Measurements from ENCODE around the gene CEP250.

The CEP250 gene

DNA sequence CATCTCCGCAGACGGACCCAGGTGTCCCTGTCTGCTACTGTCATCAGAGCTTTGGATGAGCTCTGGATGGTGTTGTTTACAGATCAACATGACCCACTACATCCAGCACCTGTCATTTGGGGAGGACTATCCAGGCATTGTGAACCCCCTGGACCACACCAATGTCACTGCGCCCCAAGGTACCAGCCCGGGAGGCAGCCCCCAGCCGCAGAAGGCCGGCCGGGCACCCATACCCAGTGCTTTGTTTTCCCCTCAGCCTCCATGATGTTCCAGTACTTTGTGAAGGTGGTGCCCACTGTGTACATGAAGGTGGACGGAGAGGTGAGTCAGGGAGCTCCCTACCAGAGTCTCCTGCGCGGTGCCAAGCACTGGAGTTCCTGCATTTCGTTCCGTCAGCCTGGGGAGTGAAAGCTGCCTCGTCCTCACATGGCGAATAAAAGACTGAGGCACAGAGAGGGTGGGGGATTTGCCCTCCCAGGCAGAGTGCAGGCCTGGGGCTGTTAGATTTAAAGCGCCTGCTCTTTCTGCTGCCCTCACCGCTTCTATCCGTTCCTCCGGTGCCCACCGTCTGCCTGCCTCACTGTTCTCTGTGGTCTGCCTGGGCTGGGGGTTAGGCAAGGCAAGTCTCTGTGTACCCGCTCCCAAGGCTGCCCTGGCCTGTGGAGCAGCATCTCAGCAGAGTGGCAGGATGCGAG is 100.7 kb downstream of the CEP250 start:
- FAIRE-seq = no peak
- no peak for DNase-seq (ENCODE audit: insufficient read length, low spot score)

DNA sequence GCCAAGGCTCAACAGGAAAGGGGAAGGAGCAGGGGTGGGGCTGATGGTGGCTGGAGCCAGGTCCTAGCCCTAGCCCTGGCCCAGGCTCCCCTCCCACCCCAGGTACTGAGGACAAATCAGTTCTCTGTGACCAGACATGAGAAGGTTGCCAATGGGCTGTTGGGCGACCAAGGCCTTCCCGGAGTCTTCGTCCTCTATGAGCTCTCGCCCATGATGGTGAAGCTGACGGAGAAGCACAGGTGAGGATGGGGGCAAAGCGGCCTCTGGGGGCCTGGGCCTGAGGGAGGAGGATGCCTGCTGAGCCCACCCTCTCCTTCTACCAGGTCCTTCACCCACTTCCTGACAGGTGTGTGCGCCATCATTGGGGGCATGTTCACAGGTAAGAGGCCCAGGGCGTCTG is 101.5 kb downstream of the CEP250 start:
- FAIRE-seq (no peak), DNase-seq (ENCODE audit: insufficient read length, low spot score) (no peak)

DNA sequence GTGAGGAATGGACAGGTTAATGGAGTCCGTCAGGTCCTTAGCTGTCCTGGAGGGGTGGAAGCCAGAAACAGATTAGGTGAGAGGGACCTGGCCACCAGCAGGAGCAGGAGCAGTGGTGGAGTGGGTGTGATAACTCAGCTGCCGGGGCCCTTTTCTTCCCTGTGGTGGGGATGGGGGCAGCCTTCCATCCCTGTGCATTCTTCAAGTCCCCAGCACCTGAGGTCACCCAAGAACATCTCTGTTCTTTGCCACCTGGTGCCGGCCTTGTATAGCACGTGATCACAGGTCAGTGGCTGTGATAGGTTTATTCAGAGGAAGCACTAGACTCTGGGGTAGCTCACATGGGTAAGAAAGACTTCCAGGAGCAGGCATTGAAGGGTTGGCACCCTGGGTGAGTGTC is 103.1 kb downstream of the CEP250 start:
- no peak for DNase-seq (ENCODE audit: insufficient read length, low spot score)
- no peak for FAIRE-seq

DNA sequence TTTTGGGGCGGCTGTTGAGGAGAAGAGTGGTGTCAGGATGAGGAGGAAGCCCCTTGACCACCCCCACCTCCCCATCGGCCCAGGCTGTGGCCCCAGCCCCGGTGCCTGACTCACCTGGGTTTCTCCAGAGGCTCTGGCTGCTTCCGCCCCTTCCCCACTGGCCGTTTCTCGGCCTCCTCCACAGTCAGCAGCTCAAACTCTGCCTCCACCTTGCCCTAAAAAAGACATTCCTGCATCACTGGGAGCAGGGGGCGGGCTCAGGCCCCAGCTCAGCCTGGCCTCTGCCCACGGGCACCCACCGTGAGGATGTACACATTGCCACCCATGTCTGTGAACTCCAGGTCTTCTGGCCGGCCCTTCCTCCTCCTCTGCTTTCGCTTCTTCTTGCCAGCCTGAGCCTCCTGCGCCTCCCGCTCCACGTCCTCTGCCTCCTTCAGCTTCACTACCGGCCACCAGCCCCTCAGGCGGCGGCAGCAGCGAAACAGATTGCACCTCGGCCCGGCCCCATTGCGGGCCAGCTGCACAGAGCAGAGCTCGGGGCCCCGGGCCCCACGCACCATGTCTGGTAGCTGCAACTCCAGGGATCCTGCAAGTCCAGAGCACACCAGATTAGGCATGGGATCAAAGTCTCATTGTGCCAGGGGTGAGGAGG is 103.8 kb downstream of the CEP250 start:
- DNase-seq (ENCODE audit: insufficient read length, low spot score) = no peak
- no peak for FAIRE-seq

DNA sequence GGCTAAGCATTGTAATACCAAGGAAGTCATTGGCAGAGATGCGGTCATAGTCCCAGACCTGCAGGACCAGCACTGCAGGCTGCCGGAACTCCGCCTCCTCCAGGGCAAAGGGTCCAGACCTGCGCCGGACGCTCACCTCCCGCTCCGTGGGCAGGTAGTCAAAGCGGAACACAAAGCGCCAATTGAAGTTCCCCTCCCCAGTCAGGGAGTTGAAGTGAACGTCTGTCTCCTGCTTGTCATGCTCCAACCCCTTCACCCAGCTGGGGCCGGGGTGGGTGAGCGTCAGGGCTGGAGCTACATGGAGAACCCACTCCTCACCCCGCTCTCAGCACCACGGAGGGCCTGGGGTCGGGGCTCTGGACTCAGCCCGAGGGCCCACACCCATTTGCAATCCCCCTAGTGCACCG is 104.7 kb downstream of the CEP250 start:
- no peak for FAIRE-seq
- DNase-seq (ENCODE audit: insufficient read length, low spot score) = no peak

DNA sequence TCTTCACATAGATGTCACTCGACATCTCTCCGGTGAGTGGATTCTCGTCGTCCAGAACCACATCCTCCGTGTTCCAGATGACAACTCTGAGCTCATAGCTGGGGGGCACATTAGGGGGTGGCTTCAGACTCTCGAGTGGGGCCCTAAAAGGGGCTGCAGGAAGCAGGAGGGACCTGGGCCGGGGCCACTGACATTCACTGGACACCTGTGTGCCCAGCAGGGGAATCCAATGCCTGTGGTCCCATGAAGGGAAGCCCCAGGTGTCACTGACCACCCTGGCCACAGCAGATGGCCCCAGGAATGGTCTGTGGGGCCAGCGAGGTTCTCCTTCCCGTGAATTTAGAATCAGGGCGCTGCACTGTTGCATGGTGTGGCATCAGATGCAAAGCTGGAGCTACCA is 105.1 kb downstream of the CEP250 start:
- no peak for DNase-seq (ENCODE audit: insufficient read length, low spot score)
- no peak for FAIRE-seq

DNA sequence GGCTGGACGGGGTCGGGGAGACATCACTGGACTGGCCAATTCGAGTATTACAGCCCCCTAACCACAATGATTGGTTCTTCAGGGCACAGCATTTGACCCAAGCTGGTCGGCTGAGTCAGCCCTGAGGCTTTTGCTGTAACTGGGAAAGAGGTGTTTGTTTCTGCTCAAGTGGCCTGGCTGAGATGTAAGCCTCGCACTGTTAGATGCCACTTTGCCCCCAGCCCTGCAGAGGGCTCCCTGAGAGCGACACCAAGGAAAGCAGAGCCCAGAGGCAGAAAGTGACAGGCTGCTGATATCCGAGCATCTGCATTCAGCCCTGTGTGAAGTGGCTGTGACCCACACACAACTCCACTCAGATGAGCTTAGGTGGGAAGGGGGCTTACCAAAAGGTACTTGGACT is 105.9 kb downstream of the CEP250 start:
- peak; percentile 71 for DNase-seq (ENCODE audit: insufficient read length, low spot score)

DNA sequence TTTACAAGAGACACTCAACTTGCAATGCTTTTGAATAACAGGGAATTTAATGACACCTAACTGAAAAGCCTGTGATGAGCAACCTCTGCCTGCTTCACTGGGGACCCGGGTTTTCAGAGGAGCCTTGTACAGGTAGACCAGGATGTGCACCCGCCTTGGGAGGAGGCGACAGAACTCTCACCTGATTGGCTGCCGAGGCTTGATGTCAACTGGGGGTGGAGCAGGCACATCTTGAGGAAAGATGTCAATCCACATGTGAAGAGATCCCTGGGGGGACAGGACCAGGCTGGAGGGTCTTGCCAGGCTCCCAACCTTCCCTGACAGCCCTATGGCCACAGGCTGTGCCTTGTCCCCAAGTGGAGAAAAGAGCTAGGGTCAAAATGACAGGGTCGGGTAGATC is 106.3 kb downstream of the CEP250 start:
- FAIRE-seq = no peak
- no peak for DNase-seq (ENCODE audit: insufficient read length, low spot score)

More for the DNA sequence above, 105.9 kb downstream of the CEP250 start:
- peak; percentile 89 for FAIRE-seq

DNA sequence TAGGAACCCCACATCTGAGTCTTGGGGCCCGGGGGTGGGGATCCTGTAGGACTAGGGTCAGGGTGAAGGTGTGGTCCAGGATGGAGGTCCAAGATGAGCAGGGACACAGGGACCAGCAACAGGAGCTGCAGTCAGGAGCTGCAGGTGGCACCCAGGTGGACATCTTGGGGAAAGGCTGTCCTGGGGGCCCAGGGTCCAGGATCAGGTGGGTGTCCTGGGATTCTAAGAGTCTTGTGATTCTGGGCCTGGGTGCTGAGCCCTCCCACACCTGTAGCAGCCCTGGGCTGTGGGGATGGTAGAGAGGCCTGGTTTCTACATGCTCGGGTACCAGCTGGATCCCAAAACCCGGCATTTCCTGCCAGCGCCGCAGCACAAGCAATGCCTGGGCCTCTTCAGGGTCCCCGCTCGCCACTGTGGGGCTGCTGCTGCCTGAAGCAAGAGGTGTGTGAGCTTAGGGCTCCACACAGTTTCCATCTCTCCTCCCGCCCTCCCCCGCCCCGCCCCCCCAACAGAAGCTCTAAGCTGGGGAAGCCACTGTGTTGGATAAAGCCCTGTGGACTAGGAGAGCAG is 107.2 kb downstream of the CEP250 start:
- no peak for DNase-seq (ENCODE audit: insufficient read length, low spot score)
- FAIRE-seq = no peak

DNA sequence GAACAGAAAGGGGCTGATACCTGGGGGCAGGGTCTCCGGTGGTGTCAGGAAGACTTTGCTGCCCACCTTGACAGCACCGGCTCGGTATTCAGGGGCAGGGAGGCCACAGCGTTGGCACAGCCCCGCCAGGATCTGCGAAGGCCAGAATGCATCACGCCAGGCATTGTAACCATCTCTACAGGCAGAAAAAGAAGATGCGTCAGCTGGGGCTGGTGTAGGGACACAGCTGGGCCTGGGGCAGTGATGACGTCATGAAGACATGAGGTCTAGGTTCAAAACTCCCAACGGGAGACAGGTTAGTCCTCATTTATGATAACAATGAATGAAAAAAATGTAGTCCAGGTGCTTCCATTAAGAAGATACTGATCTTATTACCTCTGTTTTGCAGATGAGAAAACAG is 108.4 kb downstream of the CEP250 start:
- no peak for FAIRE-seq
- no peak for DNase-seq (ENCODE audit: insufficient read length, low spot score)

DNA sequence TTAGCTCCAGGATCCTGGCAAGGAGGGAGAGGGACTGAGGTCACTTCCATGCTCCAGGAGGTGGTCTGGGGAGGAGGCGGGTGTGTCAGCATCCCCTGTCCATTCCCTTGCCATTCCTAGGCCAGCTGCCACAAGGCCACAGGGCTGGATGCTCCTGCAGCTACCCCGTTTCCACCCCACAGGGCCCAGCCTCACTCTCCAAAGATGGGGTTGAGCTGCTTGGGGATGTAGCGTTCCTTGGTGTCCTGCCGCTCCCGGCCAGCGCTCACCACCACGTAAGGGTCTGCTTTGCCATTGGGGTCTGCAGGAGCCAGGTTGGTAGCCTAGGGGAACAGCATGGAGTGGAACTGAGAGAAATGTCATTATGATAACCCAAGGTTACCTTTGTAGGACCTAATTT is 109.5 kb downstream of the CEP250 start:
- FAIRE-seq (no peak), DNase-seq (ENCODE audit: insufficient read length, low spot score) (no peak)

DNA sequence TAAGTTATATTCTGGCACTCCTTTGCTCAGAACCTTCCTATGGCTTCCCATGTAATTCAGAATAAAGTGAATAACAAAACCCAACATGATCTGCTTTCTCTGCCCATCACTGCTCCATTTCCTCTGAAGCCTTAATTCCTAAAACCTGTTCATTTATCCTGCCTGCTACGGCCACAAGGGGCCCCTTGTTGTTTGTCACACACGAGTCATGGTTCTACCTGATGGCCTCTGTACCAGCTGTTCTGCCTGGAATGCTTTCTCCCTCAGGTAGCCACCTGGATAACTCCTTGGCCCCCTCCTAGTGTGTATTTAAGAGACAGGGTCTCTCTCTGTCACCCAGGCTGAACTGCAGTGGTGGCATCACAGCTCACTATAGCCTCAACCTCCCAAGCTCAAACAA is 113.2 kb downstream of the CEP250 start:
- FAIRE-seq = no peak
- DNase-seq (ENCODE audit: insufficient read length, low spot score) = no peak
